Inflammatory macrophage (primary cell): ENCODE measurements around the gene TRMT44.
"Not testable (repeated sequence)": the region's sequence is repeated elsewhere in the genome, so short reads cannot be mapped to it uniquely, and the experiment has no call there.

ENCODE experiments used
- DNase-seq, 2 donors: peaks; one replicate each; pipeline ENCODE4 v3.0.0-alpha.2; 2020 to 2022

The TRMT44 gene

DNA sequence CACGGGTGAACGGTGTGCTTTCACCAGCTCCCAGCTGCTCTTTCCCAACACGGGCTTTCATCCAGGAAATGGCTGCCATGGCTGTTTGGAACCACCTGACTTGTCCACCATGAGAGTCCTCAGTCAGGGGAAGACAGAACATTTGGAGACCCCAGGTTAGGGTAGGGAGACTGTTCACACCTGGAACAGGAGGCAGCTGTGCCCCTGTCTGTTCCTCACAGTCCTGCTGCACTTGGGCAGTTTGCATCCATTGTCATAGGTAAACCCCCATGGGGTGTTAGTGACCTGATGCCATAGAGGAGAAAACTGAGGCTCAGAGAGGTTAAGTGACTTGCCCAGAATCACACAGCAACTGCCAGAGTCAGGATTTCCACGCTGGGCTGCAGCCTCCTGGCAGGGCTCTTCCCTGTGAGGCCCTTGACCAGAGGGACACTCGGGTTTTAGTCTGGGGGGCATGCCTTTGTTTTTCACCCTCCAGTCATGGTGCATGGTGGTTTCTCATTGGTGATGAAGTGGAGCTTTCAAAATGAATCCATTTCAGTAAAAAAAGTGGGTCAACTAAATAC lies 54.5 kb downstream of the TRMT44 start:
- DNase-seq, result no peak

DNA sequence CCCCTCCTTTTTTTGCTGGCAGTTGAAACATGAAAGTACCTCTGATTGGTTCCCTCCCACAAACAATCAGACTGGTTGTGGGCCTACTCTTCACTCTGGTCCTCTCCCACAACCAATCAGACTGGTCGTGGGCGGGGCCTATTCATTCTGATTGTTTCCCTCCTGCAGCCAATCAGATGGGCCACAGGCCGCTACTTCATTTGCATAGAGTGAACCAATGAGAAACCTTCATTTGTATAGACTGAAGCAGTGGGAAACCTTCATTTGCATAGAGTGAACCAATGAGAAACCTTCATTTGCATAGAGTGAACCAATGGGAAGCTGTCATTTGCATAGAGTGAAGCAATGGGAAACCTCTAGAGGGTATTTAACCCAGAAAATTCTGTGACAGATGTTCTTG lies 55.2 kb downstream of the TRMT44 start:
- no peak for DNase-seq

DNA sequence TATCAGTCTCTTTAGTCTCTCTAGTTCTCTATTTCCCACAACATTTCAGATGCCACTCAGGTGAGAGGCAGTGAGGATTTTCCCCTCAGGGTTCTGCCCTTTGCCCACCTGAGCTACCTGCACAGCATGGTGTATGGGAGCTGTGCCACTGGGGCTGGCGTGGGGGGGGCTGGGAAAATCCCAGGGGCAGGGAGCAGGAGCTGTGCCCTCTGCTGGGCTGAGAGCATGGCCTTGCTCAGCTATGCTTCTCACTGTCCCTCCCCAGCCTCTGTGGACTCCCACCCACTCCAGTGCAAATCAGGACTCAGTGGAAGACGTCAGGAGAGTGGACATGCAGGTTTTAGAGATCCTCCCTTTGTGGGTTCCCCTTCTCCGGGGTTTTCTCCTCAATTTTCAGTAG lies 57.2 kb downstream of the TRMT44 start:
- no peak for DNase-seq

DNA sequence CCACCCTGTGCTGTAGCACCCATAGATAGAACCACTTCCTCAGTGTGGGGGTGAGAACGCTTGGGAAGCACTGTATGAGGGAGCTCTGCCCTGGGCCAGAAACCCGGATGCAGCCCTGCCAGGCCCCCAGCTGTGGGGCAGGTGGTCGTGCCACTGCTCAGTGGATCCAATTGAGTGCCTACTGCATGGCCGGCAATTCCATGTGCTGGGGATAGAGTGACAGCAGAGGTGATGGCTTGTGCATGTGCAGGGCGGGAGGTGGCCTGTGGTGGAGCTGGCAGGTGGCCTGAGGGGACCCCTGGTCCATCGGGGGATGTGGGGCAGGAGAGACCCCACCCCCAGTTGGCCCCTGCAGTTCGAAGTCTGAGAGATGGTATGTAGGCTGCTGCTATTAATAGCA lies 60.4 kb downstream of the TRMT44 start:
- no peak for DNase-seq

DNA sequence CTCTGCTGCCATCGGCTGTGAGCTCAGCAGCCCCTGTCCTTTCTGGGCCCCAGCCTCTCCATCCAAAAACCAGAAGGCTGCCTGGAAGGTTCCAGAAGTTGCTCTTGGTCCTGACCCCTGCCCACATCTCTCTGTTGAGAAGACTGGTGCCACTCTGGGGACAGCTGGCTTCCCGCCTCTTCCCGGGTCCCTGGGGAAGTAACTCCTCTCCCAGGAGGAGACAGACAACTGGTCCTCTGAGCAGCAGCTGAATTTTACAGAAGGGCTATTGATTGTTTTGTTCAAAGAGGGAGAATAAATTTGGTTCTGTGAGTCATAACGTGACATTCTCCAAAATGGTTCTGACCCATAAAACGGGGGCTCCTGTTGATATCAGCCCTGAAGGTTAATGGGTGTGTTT lies 61.2 kb downstream of the TRMT44 start:
- DNase-seq, result no peak

DNA sequence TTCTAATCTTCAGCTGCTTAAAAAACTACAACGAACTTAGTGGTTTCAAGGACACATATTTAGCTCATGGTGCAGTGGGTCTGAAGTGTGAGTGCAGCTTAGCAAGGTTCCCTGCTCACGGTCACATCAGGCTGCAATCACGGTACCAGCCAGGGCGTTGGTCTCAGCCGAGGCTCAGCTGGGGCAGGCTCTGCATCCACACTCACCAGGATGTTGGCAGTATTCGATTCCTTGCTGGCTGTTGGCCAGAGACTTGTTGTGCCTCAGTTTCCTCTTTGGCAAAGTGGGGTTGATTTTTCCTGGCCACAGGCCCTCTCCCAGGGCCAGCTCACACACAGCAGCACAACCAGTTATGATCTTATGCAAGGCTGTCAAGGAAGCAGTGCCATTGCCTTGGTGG lies 61.8 kb downstream of the TRMT44 start:
- DNase-seq, result no peak

DNA sequence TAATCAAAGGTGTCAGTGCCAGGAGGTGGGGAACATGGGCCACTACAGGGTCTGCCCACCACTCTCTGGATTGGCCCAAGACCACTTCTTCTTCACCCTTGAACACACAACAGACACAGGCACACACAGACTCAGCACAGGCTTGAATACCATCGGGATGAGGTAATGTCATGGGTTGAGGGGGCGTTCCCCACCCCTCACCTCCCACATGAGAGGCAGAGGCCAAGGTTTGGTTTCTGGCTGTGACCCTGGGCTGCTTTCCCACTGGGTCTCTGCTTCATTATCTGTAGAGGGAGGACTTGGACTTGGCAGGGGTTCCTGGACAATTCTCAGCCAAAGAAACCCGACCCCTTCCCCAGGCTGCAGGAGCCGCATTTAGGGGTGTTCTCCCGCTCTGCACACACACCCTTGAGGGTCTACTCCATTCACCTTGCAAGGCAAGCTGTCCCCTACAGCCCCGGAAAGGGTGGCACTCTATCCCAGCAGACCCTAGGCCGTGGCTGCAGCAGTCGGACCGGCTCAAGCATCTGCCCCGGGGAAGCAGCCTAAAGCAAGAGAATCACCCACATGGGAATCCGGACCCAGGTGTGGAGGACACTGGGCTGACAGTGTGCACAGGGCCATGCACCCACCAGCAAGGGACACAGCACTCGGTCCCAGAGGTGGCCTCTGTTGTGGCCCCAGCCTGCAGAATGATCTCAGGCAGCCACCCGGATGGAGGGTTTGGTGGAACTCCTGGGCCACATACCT lies 62.4 kb downstream of the TRMT44 start:
- no peak for DNase-seq

DNA sequence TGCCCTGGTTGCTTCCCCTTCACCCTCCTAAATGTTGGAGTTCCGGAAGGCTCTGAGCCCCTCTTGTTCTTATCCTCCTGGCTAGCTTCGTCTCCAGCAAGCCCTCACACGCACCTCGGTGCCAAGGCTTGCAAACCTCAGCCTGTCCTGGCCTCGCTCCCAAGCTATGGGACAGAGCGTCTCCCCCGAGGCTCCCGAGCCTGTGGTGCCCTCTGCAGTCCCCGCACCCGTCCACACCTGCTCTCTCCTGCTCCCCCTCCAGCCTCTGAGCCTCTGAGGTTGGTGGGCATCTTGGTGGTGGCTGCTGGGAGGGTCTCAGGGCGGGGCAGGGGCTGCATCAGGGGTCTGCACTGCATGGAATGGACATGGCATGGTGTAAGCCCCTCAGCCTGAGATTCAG lies 63.2 kb downstream of the TRMT44 start:
- DNase-seq, result no peak

DNA sequence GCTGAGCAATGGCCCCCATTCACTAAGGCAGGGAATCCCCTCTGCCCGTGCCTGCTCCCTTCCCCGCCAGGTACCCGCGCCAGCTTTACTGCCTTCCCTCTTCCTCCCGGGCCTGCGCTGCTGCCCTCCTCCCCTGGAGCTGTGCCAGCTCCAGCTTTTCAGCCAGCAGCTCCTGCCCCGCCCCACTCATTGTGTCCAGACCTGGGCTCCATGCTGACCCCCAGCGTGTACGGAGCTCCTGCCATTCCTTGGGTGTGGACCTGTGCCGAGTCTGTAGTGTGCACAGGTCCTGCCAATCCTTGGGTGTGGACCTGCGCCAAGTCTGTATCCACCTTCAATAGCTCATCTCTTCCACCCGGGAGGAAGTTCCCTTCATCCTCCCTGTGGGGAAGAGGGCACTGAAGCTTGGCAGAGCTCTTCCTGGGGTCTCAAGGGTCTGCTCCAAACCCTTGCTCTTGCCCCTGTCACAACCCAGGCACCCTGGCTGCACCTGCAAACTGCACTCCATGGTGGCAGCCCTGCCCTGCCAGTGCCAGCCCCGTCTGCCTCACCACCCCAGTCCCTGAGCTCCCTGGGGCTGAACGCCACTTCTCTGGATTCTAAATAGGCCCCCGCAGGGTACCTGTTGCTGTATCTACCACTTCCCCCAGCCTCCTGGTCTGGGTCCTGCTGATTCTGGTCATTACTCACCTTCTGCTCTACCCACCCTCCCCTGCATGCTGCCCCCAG lies 63.9 kb downstream of the TRMT44 start:
- DNase-seq, result no peak

DNA sequence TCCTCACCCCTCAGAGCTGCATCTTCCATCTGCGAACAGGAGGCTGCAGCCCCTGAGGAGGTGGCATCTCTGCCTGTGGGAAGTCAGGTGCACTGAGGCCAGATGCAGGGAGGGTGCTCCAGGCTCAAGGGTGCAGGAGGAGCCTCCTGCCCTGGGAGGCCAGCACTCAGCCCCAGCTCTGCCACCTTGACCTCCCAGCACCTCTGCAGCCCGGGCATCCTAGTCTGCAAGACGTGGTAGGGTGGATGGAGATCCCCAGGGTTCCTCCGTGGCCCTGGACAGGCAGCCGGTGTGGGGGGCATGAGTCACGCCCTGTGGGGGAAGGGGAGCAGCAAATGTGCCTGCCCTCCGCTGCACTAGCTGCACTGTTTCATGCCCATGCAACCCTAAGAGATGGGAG lies 64.7 kb downstream of the TRMT44 start:
- DNase-seq, result no peak

DNA sequence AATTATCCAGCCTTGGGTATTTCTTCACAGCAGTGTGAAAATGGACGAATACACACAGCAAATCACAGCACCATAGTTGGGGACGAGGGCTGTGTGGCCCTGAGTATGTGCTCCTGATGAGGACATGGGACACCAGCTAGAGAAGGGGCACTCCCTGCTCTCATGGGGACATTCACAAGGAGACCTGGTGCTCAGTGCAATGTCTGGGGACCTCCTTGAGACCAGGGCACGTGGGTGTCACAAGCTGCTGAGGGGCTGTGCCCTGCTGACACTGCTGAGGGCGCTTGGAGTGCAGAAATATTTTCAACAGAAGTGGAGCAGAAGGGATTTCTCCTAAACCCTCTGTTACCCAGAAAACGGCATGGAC lies 65.4 kb downstream of the TRMT44 start:
- no peak for DNase-seq

DNA sequence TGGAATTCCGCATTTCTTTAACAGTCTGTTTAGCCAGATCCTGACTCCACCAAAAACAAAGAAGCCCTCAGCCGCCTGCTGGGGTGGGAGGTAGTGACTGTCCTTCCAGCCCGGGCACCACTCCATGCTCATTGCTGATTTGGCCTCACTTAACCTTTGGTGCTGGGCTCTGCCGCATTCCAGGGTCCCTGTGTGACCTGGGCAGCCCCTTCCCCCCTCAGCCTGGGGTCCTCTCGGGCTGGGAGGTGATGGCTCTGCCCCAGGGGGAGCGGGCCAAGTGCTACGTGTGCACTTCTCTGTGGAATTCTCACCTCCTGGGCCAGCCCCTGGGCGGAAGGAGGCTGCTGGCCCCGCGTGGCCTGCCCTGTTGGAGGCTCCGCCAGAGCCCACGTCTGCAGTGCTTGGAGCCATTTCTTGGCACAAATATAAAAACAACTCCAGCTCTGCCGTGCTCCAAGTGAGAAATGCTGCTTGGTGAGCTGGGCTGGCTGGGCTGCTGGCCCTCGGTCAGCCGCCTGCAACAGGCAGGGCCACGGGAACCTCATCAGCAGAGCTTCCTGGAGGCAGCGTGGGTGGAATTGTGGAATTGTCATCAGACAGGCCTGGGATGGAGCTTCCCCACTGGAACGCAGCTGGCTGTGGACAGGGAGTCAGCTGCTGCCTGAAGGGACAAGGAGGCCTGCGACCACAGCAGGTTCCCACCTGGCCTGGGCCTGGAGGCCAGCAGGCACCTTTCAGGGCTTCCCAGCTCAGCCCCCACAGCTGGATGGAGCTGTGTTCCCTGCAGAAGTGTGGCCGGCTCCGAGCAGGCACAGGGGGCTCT lies 66.0 kb downstream of the TRMT44 start:
- no peak for DNase-seq

DNA sequence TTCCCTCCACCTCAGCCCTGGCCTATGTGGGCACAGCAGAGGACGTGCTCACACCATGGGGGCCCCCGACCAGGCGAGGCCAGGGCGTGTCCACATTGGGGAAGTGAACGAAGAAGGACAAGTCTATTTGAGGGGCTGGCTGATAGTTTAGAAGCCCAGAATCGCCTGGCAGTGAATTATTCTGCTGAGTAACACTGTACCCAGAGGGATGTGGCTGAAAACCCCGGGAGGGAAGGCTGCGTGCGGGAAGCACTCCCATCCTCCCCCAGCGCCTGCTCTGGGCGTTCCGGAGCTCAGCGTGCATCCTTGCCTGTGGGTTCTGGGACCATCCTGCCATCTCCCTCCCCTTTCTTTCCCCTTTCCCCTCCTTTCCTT lies 66.6 kb downstream of the TRMT44 start:
- DNase-seq, result no peak

DNA sequence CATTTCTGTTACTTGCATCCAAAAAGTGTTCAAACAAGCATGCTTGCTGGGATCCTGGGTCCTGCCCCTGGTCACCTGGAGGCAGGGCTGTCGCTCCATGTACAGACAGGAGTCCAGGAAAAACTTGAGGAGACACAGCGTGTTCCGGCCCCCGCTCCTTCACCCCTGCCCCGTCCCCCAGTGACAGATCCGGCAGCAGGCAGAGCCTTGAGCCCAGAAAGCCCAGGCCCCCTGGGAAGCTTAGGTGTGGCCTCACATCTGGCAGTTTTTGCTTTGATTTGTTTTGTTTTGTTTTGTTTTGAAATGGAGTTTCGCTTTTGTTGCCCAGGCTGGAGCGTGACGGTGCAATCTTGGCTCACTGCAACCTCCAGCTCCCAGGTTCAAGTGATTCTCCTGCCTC lies 67.0 kb downstream of the TRMT44 start:
- DNase-seq, result no peak

DNA sequence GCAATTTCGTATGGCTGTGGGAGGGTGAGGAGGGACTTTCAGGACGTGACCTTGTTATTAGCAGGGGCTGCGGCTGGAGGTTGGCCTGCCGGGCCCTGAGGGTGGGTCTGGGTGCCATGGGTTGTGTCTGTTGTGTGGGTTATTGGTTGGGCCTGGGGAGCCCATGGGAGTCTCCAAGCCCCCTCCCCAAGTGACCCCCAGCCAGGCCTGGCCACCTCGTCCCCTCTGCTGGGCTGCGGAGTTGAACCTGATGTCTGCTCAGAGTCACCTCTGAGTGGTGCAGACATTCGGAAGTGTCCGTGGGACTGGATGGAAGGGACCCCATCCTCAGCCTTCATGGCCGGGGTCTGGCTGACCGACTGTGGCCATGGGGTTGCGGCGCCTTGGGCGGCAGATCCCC lies 67.7 kb downstream of the TRMT44 start:
- DNase-seq, result no peak

DNA sequence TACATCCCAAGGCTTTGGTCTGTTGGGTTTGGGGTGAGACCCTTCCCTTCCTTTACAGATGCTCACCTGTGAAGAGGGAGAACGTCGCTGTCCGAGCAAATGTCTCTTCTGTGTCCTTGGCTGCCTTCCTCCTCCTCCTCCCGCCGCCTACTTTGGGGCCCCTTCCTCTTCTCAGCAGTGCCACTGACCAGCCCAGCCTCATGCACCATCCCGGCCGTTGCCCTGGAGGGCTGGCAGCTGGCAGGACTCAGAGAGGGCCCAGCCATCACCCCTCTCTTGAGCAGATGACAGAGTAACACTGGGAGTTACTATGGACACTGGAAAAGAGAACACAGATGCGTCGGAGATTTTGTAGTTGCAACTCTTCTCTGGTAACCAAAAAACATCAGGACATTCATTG lies 68.2 kb downstream of the TRMT44 start:
- DNase-seq, result no peak

DNA sequence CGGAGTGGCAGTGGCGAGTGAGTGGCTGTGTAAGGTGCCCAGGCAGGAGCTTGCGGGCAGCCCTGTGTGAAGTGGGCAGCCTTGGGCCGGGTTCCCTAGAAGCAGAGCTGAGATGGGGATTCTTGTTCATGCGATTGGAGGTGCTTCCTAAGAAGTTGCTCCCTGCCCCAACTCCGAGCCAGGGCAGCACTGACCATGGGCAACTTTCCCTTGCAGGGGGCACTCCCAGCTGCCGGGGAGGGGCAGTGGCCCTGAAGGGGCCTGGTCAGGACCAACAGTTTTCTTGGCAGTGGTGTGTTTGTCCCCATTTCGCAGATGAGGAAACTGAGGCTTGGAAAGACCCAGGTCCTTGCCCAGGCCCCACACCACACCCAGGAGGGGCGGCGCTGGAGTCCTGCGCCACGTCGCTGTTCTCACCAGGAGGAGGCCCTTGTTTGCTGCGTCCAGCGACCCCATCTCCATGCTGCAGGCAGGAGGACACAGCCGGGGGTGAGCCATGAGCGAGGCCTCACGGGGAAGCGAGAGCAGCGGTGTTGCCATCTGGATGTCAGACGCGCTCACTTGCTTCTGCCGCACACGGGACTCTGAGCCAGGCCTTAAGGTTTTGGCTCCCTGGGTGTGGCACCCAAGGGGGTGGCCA lies 68.9 kb downstream of the TRMT44 start:
- DNase-seq, result no peak

DNA sequence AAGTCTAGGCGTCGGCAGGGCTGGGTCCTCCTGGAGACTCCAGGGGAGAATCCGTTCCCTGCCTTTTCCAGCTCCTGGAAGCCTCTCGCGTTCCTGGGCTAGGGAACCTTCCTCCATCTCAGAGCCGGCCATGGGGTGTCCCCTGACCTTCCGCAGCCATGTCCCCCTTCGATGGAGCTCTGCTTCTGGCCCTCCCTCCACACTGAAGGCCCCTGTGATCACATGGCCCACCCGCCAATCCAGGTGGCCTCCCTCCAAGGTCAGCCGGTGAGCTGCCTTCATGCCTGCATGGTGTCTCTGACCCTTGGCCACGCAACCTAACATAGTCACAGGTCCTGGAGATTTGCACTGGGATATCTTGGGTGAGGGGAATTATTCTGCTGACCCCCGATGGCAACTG lies 69.6 kb downstream of the TRMT44 start:
- DNase-seq, result no peak

DNA sequence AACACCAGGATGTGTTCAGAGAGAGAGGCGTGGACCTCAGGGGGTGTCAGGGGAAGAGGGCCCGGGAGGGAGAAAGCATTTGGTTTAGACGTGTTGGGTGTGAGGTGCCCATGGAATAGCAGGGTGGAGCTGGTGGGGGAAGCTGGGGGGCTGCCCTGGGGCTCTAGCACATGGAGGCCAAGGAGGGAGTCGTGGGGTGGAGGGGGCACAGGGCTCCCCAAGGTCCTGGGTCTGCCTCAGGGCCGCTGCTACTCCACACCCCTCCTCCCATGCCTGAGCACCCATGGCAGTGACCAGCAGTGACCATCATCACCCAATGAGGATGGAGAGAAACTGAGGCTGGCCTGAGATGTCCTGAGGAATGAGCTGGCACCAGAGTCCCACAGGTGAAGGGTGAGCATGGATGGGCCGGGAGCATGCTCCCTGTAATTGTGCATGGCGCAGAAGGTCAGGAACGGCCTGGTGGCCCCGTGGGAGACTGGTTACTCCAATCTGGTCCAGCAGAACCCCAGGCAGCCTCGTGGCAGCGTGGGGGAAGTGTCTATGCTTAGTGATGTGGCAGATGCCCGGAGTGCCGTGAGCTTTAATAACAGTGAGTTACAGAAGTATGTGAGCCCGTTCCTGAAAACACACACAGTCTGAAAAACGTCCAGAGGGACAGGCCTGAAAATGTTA lies 70.2 kb downstream of the TRMT44 start:
- no peak for DNase-seq

DNA sequence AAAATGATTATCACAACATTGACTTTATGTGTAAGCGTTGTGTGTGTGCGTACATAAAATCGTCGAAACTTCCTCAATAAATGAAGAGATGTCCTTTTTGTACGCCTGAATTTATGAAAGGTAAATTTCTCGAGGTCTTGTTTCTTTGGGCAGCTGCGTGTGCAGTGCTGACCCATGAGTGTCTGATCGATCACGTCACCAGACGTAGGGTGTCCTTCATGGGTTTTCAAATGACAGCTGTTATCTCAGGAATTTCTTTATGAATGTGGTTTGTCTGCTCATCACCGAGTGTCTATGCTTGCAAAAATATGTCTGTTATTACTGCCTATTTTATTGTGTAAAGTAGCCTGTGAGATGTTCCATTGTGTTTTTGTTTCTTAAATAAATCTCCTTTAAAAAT lies 71.9 kb downstream of the TRMT44 start:
- no peak for DNase-seq

DNA sequence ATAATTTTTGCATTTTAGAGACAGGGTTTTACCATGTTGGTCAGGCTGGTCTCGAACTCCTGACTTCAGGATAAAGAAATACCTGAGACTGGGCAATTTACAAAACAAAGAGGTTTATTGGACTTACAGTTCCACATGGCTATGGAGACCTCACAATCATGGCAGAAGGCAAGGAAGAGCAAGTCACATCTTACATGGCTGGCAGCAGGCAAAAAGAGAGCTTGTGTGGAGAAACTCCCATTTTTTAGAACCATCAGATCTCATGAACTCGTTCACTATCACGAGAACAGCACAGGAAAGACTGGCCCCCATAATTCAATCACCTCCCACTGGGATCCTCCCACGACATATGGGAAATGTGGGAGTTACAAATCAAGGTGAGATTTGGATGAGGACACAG lies 72.5 kb downstream of the TRMT44 start:
- DNase-seq, result not testable (repeated sequence)

DNA sequence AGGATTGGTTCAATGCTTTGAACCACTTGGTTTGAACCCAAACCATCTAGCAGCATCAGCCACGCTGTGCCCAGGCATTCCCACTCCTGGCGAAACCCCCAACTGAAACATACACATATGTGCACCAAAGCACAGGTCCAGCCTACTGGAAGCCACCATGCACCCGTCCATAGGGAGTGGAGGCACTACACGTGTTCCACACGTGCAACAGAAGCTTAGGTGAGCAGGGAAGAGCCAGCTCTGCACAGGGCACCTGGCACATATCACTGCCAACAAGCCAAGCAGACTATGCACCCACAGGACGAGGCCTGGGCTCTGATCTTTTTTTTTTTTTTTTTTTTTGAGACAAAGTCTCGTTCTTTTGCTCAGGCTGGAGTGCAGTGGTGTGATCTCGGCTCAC lies 73.4 kb downstream of the TRMT44 start:
- DNase-seq, result no peak
